Measurements from ENCODE around the gene RHOBTB1.

DNA sequence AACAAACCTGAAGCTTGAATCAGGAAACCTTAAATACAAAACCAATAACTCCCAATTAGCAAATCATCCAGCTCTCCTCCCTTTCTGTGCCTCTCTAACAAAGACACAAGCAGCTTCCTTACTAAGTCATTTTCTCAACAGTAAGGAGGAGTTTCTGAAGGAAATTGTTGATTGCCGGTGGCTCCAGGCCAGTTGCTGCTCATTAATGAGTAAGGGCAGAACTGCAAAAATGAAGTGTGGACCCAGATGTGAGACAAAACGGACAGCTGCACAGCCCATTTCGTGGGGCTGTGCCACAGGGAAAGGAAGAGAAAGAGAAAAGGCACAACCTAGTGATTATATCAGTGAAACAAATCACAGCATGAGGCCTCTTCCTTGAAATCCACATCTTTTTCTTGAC lies 42.8 kb upstream of the RHOBTB1 start:
- no peak for TF ChIP-seq POLR2AphosphoS5 (IDR thresholded peaks at IDR 0.05; ENCODE audit: low read depth, low read length)
- TF ChIP-seq, protein P1, sequence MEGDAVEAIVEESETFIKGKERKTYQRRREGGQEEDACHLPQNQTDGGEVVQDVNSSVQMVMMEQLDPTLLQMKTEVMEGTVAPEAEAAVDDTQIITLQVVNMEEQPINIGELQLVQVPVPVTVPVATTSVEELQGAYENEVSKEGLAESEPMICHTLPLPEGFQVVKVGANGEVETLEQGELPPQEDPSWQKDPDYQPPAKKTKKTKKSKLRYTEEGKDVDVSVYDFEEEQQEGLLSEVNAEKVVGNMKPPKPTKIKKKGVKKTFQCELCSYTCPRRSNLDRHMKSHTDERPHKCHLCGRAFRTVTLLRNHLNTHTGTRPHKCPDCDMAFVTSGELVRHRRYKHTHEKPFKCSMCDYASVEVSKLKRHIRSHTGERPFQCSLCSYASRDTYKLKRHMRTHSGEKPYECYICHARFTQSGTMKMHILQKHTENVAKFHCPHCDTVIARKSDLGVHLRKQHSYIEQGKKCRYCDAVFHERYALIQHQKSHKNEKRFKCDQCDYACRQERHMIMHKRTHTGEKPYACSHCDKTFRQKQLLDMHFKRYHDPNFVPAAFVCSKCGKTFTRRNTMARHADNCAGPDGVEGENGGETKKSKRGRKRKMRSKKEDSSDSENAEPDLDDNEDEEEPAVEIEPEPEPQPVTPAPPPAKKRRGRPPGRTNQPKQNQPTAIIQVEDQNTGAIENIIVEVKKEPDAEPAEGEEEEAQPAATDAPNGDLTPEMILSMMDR (IDR thresholded peaks at IDR 0.05): no peak

Measured in Panc1 (cell line).